GM20431 (cell line): ENCODE measurements around the gene CFDP1.
"Not testable (repeated sequence)": the region's sequence is repeated elsewhere in the genome, so short reads cannot be mapped to it uniquely, and the experiment has no call there.

Source experiments
- in situ Hi-C: fragments of 300-500 bp; cut with MseI, MboI; formaldehyde crosslinking; loops from one replicate; pipeline ENCODE4 v1.15.0; 2020; ENCODE audit warnings: low sequenced_read_pairs; ENCODE audit not compliant: unreplicated experiment

Gene CFDP1

DNA sequence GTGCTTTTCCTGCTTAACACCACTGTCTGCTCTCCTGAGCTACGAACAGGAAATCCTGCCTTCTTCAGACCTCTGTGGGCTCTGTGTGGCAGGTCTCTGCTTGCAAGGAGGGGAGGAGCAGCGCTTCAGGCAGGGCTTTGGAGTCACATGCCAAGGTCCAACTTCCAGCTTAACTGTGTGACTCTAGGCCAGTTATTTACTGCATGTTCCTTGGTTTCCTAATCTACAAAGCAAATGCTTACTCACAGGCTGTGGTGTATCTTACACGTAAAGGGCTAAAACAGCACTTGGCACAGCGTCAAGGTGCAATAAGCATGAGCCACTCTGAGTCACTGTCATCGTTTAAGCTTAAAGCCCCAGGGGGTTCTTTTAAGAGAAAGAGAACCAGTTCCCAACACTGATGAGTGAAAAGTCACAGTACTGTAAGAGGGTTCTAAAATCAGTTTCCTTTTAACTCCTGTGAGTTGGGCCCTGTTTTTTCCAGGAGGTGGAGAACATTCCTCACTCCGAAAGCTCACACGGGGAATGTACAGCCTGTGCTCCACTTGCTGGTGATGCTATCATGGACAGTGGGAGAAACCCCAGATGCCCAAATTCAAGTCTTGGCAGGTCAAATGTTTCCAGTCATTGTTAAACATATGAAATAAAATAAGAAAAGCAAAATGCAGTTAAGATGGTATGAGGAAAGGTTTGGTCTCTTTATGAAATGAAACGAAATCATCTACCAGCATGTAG, 127.8 kb downstream of the CFDP1 start:
- in situ Hi-C loops: no loop called here

DNA sequence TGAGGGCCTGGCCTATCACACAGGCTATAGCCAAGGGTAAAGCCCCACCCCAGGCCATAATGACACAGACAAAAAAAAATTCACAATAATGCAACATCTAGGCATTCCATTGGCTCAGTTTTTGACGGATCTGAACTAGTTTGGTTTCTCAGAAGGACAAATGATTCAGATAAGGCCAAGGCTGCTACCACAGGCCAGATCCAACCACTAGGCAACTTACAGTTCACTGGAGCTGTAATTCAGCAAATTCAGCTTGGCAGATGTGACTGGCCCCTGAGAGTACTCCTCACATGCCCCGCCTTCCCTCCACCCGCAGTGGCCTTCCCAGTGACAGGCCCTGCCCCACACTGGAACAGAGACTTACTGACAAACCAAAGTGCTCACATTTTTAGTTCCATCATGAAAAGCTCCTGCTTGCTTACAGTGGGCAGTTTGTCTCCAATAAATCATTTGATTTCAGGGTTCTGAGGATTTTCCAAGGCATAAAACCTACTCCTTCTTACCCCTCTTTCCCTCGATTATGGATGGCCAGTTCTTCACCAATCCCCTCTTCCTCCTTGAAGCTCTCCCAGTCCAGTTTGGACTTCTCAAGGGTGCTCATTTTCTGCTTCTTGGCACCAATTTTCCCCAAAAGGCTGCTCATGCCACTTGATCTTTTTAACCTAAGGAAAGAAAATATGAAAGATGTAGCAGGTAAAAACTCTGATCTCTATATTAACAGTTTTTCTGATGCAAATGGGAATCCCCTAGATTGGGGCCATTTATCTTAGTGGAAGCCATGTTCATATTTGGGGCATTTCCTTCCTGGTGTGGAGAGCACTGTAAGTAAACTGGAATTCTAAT, 128.6 kb downstream of the CFDP1 start:
- in situ Hi-C loops: no loop called here

DNA sequence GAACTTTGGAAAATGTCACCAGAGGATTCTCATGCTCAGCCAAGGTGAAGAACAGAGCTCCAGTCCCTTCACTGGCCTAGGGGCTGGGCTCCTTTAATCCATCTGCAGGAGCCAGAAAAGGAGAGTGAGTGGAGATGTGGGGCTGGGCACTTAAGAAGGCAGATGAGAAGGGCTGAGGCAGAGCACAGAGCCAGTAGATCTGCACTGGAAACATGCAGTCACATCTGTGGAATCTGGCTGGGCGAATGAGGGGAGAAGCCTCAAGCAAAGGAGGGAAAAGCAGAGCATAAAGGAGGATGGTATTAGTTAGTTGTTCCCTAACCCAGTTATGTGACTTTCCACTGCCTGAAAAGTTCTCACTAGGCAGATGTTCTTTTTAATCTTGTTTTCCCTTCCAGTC, 131.5 kb downstream of the CFDP1 start:
- in situ Hi-C loops: no loop called here

DNA sequence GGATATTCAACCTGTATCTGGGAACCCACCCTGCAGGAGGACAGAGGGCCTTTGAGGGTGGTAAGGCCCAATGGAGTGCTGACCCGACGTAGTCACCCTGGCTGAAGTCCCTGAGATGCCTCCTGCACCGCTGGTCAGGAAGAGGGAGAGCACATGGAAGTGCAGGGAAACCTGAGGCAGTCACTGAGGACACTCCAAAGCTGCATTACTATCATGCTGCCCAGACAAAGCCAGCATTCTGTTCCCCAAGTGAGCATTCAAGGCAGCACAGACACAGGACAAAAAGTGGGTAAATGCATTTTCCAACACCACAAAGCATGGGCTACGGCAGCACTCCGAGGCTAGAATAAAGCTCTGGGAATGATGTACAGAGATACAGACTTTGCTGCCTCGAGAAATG, 135.0 kb downstream of the CFDP1 start:
- in situ Hi-C loops: no loop called here

DNA sequence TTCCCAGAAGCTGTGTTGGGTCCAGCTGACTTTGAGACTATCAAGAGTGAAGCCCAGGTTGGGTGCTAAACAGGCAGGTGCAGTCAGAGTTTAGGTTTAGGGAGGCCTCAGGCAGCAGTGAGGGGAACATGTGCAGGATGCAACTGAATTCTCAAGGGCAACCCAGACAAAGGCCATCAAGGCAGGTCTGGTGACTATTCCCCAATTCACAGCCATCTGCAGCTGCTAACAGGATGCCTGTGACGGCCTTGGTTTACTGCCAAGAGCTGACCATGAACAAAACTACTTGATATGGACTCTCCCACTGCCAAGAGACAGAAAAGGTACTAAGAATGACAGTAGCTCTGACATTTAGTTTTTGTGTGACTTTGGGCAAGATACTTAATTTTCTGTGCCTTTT, 136.7 kb downstream of the CFDP1 start:
- in situ Hi-C loops: no loop called here

DNA sequence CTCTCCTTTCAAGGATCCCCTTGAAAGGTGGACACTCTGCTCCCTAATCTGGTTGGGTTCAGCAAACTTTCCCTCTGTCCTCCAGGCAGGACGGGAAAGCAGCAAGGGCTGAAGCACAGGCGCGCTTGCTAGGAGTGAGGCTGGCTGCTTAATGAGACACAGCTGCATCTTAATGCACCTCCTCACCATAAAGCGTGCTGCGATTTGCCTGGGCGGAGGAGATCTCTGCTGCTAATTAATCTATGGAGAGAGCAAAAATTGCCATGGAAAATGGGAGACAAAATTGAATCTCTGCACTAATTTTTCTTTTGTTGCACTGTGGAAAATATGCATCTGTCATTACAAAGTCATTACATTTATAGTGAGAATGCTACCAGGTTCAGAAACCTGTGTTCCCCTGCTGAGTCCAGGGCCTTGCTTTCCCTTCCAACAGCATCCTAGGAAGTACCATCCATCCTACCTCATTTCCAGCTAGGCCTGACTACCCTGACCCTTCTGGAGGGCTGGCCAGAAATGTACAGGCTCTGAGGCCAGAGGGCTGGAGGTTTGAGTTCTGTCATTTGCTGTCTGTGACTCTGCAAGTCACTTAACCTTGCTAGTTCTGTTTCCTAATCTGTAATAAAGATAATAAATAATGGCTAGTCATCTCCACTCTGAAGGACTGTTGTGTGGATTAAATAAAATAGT, 138.4 kb downstream of the CFDP1 start:
- in situ Hi-C loops: no loop called here

DNA sequence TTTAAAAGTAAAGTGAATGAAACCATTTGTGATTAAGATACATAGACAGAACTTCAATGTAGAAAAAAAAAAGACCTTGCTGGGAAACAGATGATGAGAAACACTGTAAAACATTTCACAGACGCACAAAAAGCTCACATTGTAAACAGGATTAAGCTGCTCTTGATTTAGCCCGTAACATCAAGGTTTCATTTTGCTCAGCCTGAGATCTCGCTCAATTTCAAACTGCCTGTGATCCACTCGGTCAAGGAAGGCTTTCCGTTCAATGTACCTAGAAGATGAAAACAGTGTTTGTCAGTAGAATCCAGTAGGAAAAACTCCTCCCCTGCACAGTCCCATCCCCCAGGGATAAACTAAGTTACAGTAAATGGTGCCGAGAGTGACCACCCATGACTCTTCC, 139.5 kb downstream of the CFDP1 start:
- in situ Hi-C loops: no loop called here

DNA sequence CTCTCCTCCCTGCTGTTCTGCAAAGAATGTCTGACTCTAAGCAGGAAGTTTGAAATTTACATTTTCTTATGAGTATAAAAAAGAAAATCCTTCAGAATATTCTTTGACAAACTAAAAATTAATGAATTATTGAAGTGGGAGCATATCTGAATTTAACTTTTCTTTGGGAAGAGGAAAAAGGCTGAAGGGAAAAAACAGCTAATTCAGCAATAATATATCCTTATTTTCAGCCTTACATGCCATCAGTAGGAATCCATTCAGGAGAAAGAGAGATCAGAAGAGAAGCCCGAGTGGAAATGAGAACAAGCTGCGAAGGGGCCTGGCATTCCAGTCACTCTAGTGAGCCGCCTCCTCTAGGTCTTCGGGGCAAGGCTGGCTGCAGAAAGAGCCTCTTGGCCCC, 140.1 kb downstream of the CFDP1 start:
- in situ Hi-C loops: no loop called here

DNA sequence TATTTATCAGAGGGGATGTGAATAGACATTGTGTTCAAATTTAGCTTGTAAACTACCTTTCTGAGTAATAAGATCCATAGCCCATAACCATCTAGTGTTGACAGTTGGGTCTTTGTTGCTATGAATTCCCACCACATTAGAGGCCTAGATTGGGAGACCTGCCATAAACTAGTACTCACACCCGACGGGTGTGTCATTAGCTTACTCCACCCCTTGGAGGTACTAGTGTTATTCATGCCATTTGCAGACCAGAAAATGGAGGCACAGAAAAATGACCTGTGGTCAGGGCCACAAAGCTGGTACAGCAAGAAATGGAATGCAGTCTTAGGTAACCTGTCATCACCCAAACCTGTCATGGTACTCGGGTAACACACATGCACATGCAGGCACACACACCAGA, 140.6 kb downstream of the CFDP1 start:
- in situ Hi-C loops: no loop called here

DNA sequence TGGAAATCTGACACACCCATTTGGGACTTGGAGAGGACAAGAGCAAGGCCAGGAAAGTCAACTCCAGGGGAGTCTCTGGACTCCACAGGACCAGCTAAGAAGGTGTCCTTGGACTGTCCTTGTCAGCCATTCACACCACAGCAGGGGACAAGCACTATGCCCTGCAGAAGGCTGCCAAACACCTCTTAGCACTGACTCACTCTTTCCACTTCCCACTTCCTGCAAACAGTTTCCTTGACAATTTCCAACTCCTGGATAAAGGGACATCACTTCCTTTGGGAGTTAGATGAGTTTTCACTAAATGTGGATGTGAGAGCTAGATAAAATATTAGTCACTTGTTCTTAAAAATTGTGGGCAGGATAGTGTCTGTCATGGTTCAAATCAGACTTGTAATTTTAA, 144.1 kb downstream of the CFDP1 start:
- in situ Hi-C loops: no loop called here

DNA sequence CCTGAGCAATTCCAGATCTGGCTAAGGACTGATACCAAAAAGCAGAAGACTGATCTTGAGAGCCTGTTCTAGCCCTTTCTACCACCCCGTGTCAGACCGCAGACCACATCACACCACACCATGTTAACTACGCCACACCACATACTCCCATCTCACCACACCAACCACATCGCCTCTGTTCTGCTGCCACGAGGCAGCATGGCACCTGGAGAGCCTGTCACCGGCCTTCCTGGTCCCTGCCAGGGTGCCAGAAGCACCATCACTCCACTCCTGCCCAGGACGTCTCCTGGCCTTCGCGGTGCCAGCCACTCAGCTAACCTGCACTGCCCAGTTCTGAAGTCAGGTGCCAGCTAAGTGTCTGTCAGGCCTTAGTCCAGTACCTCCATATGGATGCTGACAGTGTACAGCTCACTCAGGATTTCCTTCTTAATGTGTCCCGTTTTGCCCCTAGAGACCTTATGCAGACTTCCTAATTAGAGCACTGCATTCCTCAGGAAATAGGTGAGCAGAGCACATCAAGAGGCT, 144.6 kb downstream of the CFDP1 start:
- in situ Hi-C loops: no loop called here

DNA sequence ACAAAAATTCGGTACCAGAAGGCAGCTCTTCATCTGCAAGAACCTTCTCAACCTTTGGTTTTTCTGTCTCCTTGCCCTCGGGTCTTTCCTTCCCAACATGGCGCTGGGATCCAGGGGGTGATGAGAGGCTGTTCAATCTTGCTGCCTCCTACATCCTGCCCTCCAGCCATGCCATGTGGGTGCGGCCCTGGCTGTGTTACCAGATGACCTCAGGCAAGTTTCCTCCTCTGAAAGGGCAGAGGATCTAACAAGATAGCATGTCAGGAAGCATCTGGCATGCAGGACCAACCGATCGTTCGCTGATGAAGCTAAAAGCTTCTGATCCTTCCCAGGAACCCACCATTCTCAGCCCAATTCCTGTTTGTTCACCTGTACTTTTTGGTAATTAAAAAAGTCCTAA, 145.1 kb downstream of the CFDP1 start:
- in situ Hi-C loops: no loop called here

DNA sequence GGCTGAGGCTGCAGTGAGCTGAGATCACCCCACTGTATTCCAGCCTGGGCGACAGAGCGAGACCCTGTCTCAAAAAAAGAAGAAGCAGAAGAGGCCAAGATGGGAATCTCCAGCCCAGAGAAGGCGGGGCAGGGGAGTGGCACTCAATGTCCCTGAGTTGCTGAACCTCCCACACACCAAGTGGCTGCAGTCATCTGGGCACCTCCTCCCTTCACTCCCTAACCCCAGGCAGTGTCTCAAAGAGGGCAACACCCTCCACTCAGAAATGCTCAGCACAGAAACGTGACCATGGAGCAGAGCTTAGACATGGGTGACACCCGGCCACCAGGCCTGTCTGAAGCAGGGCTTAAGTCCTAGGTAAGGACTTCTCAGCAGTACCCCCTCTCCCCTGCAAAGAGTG, 145.6 kb downstream of the CFDP1 start:
- in situ Hi-C loops: no loop called here

DNA sequence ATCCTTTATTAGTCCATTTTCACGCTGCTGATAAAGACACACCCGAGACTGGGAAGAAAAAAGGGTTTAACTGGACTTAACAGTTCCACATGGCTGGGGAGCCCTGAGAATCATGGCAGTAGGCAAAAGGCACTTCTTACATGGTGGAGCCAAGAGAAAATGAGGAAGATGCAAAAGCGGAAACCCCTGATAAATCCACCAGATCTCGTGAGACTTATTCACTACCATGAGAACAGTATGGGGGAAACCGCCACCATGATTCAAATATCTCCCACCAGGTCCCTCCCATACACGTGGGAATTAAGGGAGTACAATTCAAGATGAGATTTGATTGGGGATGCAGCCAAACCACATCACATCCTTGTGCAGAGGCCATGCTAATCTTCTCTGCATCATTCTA, 146.9 kb downstream of the CFDP1 start:
- in situ Hi-C loops: no loop called here

DNA sequence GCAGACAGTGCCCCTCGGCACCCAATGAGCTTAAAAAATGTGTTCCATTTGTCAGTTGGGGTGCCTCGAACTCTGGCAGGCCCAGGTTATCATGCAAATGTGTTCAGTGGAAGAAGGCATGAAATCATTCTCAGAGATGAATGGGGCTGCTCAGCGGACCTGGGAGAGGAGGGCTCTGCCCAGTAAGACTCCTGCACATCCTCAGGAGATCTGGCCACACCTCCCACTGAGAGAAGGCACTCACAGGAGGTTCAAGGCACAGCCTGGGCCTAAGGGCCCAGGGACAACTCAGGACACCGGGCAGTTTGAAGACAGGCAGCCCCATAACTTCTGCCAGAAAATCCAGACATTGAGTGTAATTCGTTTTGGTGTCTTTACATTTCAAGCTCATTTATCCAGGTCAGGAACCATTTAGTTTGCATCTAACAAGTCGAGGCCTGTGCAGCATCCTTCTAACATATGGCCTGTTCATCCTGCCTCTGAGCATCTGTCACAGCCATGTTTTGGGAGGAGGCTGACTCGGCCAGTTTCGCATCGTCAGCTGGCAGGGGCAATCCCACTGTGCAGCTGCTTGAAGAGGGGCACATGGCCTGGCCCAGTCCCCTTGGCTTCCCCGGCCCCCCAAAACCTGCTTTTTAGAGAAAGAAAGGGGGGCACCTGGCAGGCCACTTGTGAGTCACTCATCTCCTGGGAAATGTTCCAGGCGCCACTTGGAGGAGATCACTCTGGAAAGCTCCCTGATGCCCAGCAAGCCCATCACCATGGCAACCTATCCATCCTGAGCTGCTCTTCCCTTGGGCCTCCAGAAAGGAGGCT, 150.6 kb downstream of the CFDP1 start:
- in situ Hi-C loops: no loop called here

DNA sequence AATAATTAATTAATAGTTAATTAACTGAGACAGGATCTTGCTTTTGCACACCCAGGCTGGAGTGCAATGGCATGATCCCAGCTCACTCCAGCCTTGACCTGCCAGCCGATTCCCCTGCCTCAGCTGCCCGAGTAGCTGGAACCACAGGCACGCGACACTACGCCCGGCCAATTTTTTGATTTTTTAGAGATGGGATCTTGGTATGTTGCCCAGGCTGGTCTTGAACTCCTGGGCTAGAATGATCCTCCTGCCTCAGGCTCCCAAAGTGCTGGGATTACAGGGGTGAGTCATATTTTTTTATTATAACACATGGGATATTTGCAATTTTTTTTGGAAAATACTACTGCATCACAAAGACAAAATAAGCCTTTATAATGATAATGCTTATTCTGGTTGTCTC, 151.5 kb downstream of the CFDP1 start:
- in situ Hi-C loops: no loop called here

DNA sequence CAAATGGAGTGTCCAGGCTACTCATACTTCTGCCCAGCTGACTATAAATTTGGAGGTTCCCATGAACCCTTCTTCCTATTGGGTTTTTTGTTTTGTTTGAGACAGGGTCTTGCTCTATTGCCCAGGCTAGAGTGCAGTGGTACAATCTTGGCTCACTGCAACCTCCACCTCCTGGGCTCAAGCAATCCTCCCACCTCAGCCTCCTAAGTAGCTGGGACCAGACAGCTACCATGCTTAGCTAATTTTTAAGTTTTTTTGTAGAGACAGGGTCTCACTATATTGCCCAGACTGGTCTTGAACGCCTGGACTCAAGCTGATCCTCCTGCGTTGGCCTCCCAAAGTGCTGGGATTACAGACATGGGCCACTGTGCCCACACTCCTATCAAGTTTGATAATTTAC, 152.3 kb downstream of the CFDP1 start:
- in situ Hi-C loops: not testable (repeated sequence)

DNA sequence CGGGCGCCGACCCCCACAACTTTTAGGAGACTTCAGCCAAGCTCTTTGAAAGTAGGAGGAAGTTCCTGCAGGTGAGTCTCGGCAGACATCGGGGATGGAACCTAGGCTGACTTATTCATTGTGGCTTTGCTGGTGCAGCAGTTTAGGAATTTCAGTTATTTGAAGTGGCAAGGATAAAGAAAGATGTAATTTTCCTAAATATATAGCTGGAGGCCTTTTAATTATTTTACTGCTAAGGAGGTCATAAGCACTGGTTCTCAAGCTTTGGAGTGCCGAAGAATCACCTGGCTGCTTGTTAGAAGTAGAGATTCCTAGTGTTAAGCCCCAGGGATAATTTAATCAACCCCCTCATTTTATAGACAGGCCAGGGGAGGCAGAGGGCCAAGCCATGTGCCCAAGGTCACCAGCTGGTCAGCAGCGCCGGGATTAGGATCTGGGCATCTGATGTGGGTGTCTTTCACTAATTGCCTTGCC, 152.9 kb downstream of the CFDP1 start:
- in situ Hi-C loops: no loop called here

DNA sequence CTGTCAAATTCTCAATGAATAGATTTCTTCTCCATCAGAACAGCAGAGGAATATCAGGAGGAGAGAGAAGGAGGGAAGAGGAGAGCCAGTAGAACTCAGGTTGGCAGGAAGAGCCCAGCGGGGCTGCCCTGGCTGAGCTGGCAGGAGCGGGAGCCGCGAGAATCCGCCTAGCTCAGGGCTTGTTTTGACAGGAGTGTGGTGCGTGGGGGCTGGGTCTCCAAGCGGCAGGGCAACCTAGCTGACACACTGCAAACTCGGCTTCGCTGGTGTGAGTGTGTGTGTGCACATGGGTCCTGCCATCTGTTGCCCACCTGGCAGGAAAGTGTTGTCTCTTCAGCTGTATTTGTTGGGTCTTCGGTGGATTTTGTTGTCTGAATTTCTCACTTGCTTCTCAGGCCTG, 154.0 kb downstream of the CFDP1 start:
- in situ Hi-C loops: no loop called here
